Stomach smooth muscle (tissue), 2 donors: Measurements from ENCODE around the gene CDK14.

ENCODE experiments used
- H3K27ac ChIP-seq: one replicate; pipeline ENCODE4 v1.7.0; 2013; ENCODE audit warnings: mild to moderate bottlenecking, low read length, inconsistent platforms
- H3K27me3 ChIP-seq, 2 donors: one replicate each; pipeline ENCODE4 v1.7.0; 2013; ENCODE audit warnings: low read length in 2 of 2; ENCODE audit not compliant: insufficient read depth in 2 of 2, control insufficient read depth in 1 of 2
- H3K36me3 ChIP-seq, 2 donors: one replicate each; pipeline ENCODE4 v1.7.0; 2013; ENCODE audit warnings: low read length in 2 of 2; ENCODE audit not compliant: control insufficient read depth in 2 of 2, insufficient read depth in 2 of 2
- H3K4me1 ChIP-seq: one replicate; pipeline ENCODE4 v1.7.0; 2013; ENCODE audit warnings: low read length; ENCODE audit not compliant: control insufficient read depth, insufficient read depth
- H3K4me3 ChIP-seq, 2 donors: one replicate each; pipeline ENCODE4 v1.7.0; 2013; ENCODE audit warnings: low read length in 2 of 2
- H3K9ac ChIP-seq, 2 donors: one replicate each; pipeline ENCODE4 v1.7.0; 2013; ENCODE audit warnings: low read length in 2 of 2, mild to moderate bottlenecking in 1 of 2
- H3K9me3 ChIP-seq, 2 donors: one replicate each; pipeline ENCODE4 v1.7.0; 2013; ENCODE audit warnings: low read length in 2 of 2; ENCODE audit not compliant: control insufficient read depth in 2 of 2
- donor health status: healthy.
- donor health status: Pancreatic carcinoma.

Gene CDK14

DNA sequence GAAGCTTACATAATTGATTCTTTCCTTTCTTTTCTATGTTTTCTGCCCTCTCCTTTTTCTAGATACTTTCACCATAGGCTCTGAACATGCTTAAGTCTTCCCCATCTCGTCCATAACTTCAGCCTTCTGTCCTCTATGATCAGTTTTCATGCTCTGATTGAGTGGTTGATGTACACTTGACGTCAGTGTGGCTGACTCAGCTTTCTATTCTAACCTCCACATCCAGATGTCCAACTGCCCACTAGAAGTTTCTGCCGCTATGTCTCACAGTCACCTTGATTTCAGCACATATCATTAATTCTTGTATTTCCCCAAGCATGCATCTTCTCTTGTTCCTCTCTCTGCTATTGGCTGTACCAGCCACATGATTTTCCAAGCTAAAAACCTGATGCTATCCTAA is 15.0 kb downstream of the CDK14 start:
- no peak overlapping the region for H3K27ac ChIP-seq

DNA sequence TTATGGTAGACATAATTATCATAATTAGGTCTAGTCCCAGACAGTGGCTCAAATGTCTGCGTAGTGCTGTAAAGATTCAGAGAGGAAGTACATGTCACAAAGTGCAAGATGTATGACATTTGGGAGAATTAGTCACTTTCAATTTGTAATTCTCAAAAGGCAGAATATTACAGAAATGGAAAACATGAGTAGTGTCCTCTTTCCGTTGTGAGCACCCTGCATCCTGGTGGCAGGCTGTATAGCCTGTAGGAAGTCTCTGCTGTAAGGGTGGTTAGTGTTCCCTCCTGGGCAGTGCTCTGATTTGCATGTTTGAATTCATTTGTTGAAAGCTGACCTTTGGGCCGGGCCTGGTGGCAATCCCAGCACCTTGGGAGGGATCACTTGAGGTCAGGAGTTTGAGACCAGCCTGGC is 17.0 kb downstream of the CDK14 start:
- Histone ChIP-seq H3K4me3 (no peak overlapping the region), H3K9ac (no peak overlapping the region), H3K4me1 (no peaks in the 10 kb centered on the region), H3K36me3 (no peaks in the 10 kb centered on the region), H3K27me3 (no peaks in the 10 kb centered on the region), H3K27ac (no peak overlapping the region), H3K9me3 (no peaks in the 10 kb centered on the region)

More for the DNA sequence above, 15.0 kb downstream of the CDK14 start:
- H3K36me3 ChIP-seq = no peaks in the 10 kb centered on the region
- H3K4me1 ChIP-seq = no peaks in the 10 kb centered on the region
- H3K4me3 ChIP-seq = no peak overlapping the region
- no peaks in the 10 kb centered on the region for H3K27me3 ChIP-seq
- H3K9me3 ChIP-seq = no peaks in the 10 kb centered on the region
- H3K9ac ChIP-seq = no peak overlapping the region

- no peaks in the 10 kb centered on the region for H3K36me3 ChIP-seq
- H3K9ac ChIP-seq = no peak overlapping the region
- H3K9me3 ChIP-seq = no peaks in the 10 kb centered on the region
- H3K27ac ChIP-seq = no peak overlapping the region
- no peaks in the 10 kb centered on the region for H3K4me1 ChIP-seq
- H3K27me3 ChIP-seq = no peaks in the 10 kb centered on the region
- no peak overlapping the region for H3K4me3 ChIP-seq
These were observed 21.3 kb downstream of the CDK14 start for GRCh38 chr7:90617442-90617841.

- Histone ChIP-seq H3K9ac (no peak overlapping the region), H3K27me3 (no peaks in the 10 kb centered on the region), H3K4me3 (no peak overlapping the region), H3K4me1 (no peaks in the 10 kb centered on the region), H3K9me3 (no peaks in the 10 kb centered on the region), H3K27ac (no peak overlapping the region), H3K36me3 (no peaks in the 10 kb centered on the region)
These were observed 22.8 kb downstream of the CDK14 start for GRCh38 chr7:90618876-90619275.

- Histone ChIP-seq H3K27ac (no peak overlapping the region), H3K4me3 (no peak overlapping the region), H3K9me3 (no peaks in the 10 kb centered on the region), H3K27me3 (no peaks in the 10 kb centered on the region), H3K4me1 (peaks cover 11% of the 10 kb centered on the region), H3K36me3 (no peaks in the 10 kb centered on the region), H3K9ac (no peak overlapping the region)
These were observed 25.1 kb downstream of the CDK14 start for GRCh38 chr7:90621125-90621746.

GRCh38 chr7:90621747-90622140 is 25.6 kb downstream of the CDK14 start:
- H3K27ac ChIP-seq = no peak overlapping the region
- H3K4me1 ChIP-seq = peaks cover 11% of the 10 kb centered on the region

GRCh38 chr7:90622670-90623069 is 26.5 kb downstream of the CDK14 start:
- Histone ChIP-seq H3K4me1 (peaks cover 11% of the 10 kb centered on the region), H3K27ac (no peak overlapping the region), H3K27me3 (no peaks in the 10 kb centered on the region), H3K9me3 (no peaks in the 10 kb centered on the region), H3K9ac (no peak overlapping the region), H3K36me3 (no peaks in the 10 kb centered on the region), H3K4me3 (no peak overlapping the region)

More at GRCh38 chr7:90621747-90622140, 25.6 kb downstream of the CDK14 start:
- no peaks in the 10 kb centered on the region for H3K36me3 ChIP-seq
- H3K9me3 ChIP-seq = no peaks in the 10 kb centered on the region
- no peak overlapping the region for H3K9ac ChIP-seq
- no peak overlapping the region for H3K4me3 ChIP-seq
- H3K27me3 ChIP-seq = no peaks in the 10 kb centered on the region

GRCh38 chr7:90624225-90624911 is 28.2 kb downstream of the CDK14 start:
- peaks cover 11% of the 10 kb centered on the region for H3K4me1 ChIP-seq
- H3K27me3 ChIP-seq = no peaks in the 10 kb centered on the region
- H3K36me3 ChIP-seq = no peaks in the 10 kb centered on the region
- peak overlapping the region in 1 of 2 donors; percentile 25 for H3K9ac ChIP-seq
- no peak overlapping the region for H3K4me3 ChIP-seq
- H3K27ac ChIP-seq = peak overlapping the region; percentile 11
- no peaks in the 10 kb centered on the region for H3K9me3 ChIP-seq

DNA sequence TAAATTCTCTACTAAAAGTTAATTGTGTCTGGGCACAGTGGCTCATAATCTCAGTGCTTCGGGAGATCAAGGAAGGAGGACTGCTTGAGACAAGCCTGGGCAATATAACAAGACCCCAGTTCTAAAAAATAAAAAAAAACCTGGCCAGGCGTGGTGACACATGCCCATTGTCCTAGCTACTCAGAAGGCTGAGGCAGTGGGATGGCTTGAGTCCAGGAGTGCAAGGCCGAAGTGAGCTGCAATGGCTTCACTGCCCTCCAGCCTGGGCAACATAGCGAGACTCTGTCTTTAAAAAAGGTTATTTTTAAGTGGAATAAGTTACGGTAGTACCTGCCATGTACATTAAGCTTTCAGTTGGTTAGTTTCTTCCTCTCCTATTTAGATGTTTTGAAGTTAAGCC is 28.9 kb downstream of the CDK14 start:
- Histone ChIP-seq H3K9me3 (no peaks in the 10 kb centered on the region), H3K27me3 (no peaks in the 10 kb centered on the region), H3K9ac (no peak overlapping the region), H3K4me3 (no peak overlapping the region), H3K4me1 (peaks cover 11% of the 10 kb centered on the region), H3K36me3 (no peaks in the 10 kb centered on the region), H3K27ac (peak overlapping the region; percentile 11)

GRCh38 chr7:90625562-90625961 is 29.4 kb downstream of the CDK14 start:
- peaks cover 11% of the 10 kb centered on the region for H3K4me1 ChIP-seq
- H3K27me3 ChIP-seq = no peaks in the 10 kb centered on the region
- no peak overlapping the region for H3K27ac ChIP-seq

DNA sequence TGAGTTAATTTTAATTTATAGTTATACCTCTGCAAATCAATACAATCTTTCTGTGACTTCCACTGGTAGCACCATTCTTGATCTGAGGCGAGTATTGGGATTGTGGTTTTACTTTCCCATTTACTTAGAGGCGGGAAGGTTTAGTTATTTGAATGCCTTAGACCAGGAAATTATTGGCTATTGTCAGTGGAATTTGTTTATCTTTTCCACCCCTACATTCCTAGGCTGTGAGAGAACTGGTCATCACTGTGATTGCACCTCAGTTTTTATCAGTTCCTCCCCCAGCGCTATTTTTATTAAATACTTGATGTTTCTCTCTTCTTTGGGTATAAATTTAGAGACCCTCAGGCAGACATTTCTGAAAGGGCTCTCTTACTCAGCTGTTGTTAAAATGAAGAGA is 29.9 kb downstream of the CDK14 start:
- Histone ChIP-seq H3K27ac (no peak overlapping the region), H3K4me3 (no peak overlapping the region), H3K4me1 (peaks cover 11% of the 10 kb centered on the region), H3K36me3 (no peaks in the 10 kb centered on the region), H3K9ac (no peak overlapping the region), H3K27me3 (no peaks in the 10 kb centered on the region), H3K9me3 (no peaks in the 10 kb centered on the region)

More at GRCh38 chr7:90625562-90625961, 29.4 kb downstream of the CDK14 start:
- Histone ChIP-seq H3K4me3 (peak overlapping the region; percentile 10 to 24), H3K36me3 (no peaks in the 10 kb centered on the region), H3K9ac (no peak overlapping the region), H3K9me3 (no peaks in the 10 kb centered on the region)
